CD14-positive monocyte (primary cell): Measurements from ENCODE around the gene CPEB1. TPM values are rescaled to one million over a fixed set of nuclear protein-coding genes. Genes with fewer than 3 reads are reported as not detected.
"Not testable (repeated sequence)": the region's sequence is repeated elsewhere in the genome, so short reads cannot be mapped to it uniquely, and the experiment has no call there.

Source experiments
- DNase-seq, 3 donors: peaks; one replicate each; pipeline ENCODE4 v3.0.0-alpha.2; 2011 to 2022
- H2AFZ ChIP-seq: 2 replicates; pipeline ENCODE4 v1.6.0; 2012; ENCODE audit warnings: mild to moderate bottlenecking, low read depth, low read length, inconsistent platforms; ENCODE audit not compliant: insufficient read depth, poor library complexity, severe bottlenecking
- H3K27ac ChIP-seq, 2 donors: 1 replicate in 1 of 2; 2 replicates in 1 of 2; pipeline ENCODE4 v1.5.1; 2012 to 2013; ENCODE audit warnings: low read length in 2 of 2, control low read depth in 1 of 2, inconsistent platforms in 1 of 2, low read depth in 1 of 2, mild to moderate bottlenecking in 1 of 2
- H3K27me3 ChIP-seq, 2 donors: one replicate each; pipeline versions ENCODE4 v1.6.0 to v1.6.1; 2011 to 2013; ENCODE audit warnings: low read length in 2 of 2; ENCODE audit not compliant: control insufficient read depth in 2 of 2, insufficient read depth in 2 of 2
- H3K36me3 ChIP-seq, 2 donors: replicated peaks in 1 of 2; 1 replicate in 1 of 2; 2 replicates in 1 of 2; pipeline versions ENCODE4 v1.5.1 to v1.6.1; 2012 to 2013; ENCODE audit warnings: low read length in 2 of 2, control low read depth in 1 of 2, inconsistent platforms in 1 of 2, mild to moderate bottlenecking in 1 of 2; ENCODE audit not compliant: insufficient read depth in 2 of 2, control insufficient read depth in 1 of 2
- H3K4me1 ChIP-seq, 2 donors: 1 replicate in 1 of 2; 2 replicates in 1 of 2; pipeline versions ENCODE4 v1.5.1 to v1.6.1; 2012 to 2013; ENCODE audit warnings: low read length in 2 of 2, control low read depth in 1 of 2, inconsistent platforms in 1 of 2, mild to moderate bottlenecking in 1 of 2, moderate library complexity in 1 of 2; ENCODE audit not compliant: insufficient read depth in 2 of 2, control insufficient read depth in 1 of 2
- H3K4me2 ChIP-seq: replicated peaks from 2 replicates; pipeline ENCODE3; 2012; ENCODE audit warnings: low read length, moderate library complexity, mild to moderate bottlenecking; ENCODE audit not compliant: poor library complexity, severe bottlenecking; ENCODE audit errors: extremely low read depth
- H3K4me3 ChIP-seq, 3 experiments: fragments of 200-600 bp in 1 of 3; sonication (generic) in 1 of 3; replicated peaks in 1 of 3; 1 replicate in 2 of 3; 2 replicates in 1 of 3; pipeline ENCODE4 v1.5.1; 2011 to 2013; ENCODE audit warnings: low read length in 3 of 3, mild to moderate bottlenecking in 3 of 3, control low read depth in 2 of 3, low read depth in 2 of 3, inconsistent platforms in 1 of 3, moderate library complexity in 1 of 3
- H3K79me2 ChIP-seq: 2 replicates; pipeline ENCODE4 v1.6.0; 2012; ENCODE audit warnings: mild to moderate bottlenecking, control low read depth, inconsistent platforms, low read length, moderate library complexity; ENCODE audit not compliant: insufficient read depth
- H3K9ac ChIP-seq: 2 replicates; pipeline ENCODE4 v1.6.0; 2017; ENCODE audit warnings: low read length, mild to moderate bottlenecking; ENCODE audit not compliant: insufficient read depth, poor library complexity, severe bottlenecking
- H3K9me3 ChIP-seq, 2 donors: replicated peaks in 1 of 2; 1 replicate in 1 of 2; 2 replicates in 1 of 2; pipeline versions ENCODE4 v1.5.1 to v1.6.1; 2012 to 2013; ENCODE audit warnings: low read length in 2 of 2, control low read depth in 1 of 2; ENCODE audit not compliant: control insufficient read depth in 1 of 2, insufficient read depth in 1 of 2
- H4K20me1 ChIP-seq: 2 replicates; pipeline ENCODE4 v1.6.0; 2012; ENCODE audit warnings: mild to moderate bottlenecking, low read length, control low read depth, moderate library complexity; ENCODE audit not compliant: insufficient read depth
- H3K27ac Mint-ChIP-seq, 7 donors: one replicate each; pipeline ENCODE4 v1.8.0; 2020; ENCODE audit warnings: mild to moderate bottlenecking in 7 of 7, mixed read lengths in 7 of 7, moderate library complexity in 6 of 7, inconsistent platforms in 2 of 7
- H3K27me3 Mint-ChIP-seq, 3 donors: one replicate each; pipeline ENCODE4 v1.8.0; 2021 to 2022; ENCODE audit warnings: low read depth in 3 of 3, mild to moderate bottlenecking in 3 of 3, mixed read lengths in 3 of 3, moderate library complexity in 3 of 3, inconsistent platforms in 1 of 3
- H3K36me3 Mint-ChIP-seq, 2 donors: one replicate each; pipeline ENCODE4 v1.8.0; 2020; ENCODE audit warnings: mixed read lengths in 2 of 2, inconsistent platforms in 1 of 2, mild to moderate bottlenecking in 1 of 2
- H3K4me1 Mint-ChIP-seq: one replicate; pipeline ENCODE4 v1.8.0; 2020; ENCODE audit warnings: mild to moderate bottlenecking, mixed read lengths
- H3K4me3 Mint-ChIP-seq, 2 donors: one replicate each; pipeline ENCODE4 v1.8.0; 2020; ENCODE audit warnings: mild to moderate bottlenecking in 2 of 2, mixed read lengths in 2 of 2, moderate library complexity in 1 of 2
- H3K9me3 Mint-ChIP-seq, 7 donors: one replicate each; pipeline ENCODE4 v1.8.0; 2020 to 2022; ENCODE audit warnings: mixed read lengths in 7 of 7, mild to moderate bottlenecking in 6 of 7, moderate library complexity in 6 of 7, inconsistent platforms in 2 of 7
- CTCF ChIP-seq: fragments of 200-600 bp; IDR thresholded peaks from one replicate; pipeline ENCODE4 v1.8.0; 2022; ENCODE audit warnings: antibody characterized with exemption, mild to moderate bottlenecking
- WGBS: methylation state at CpG from one replicate; pipeline ENCODE4 v1.1.5; 2013; ENCODE audit warnings: missing lambda C conversion rate; ENCODE audit not compliant: insufficient coverage; 5-methylcytosine and 5-hydroxymethylcytosine counted together
- intact Hi-C, 2 donors: fragments of 100-400 bp; cut with micrococcal nuclease; formaldehyde crosslinking; loops; one replicate each; pipeline versions ENCODE4 v1.15.0 to v1.15.1; 2023
- polyA plus RNA-seq, 3 donors: library from polyadenylated mRNA; depleted of rRNA in 1 of 3; unstranded in 2 of 3; stranded (reverse) in 1 of 3; fragments of 300-500 nt in 2 of 3; fragments of >200 nt in 1 of 3; fragmentation: Illumina TruSeq in 2 of 3; gene quantifications; 1 replicate in 2 of 3; 2 replicates in 1 of 3; pipeline ENCODE4 v1.2.3, GENCODE V29; 2012 to 2021

CPEB1 gene
- polyA plus RNA-seq, 3 donors: not detected

DNA sequence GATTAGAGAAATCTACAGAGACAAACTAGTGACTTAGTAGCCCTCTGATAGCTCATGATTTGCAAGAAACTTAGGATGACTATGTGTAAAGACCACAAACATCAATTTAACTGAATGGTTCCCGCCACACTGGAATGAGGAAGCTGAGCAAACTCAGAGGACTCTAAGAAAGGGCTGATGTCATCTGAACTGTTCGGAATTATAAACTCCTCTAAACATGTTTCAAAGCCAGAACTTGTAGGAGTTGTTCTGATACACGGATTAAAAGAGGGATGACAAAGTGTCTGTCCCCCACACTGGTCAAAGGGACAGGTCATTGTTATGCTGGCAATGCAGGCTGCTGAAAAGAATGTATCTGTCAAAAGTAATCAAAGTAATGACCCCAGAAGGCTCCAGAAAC, 141.3 kb downstream of the CPEB1 start:
- H3K27ac Mint-ChIP-seq, H3K36me3 Mint-ChIP-seq, H2AFZ ChIP-seq, H3K4me1 Mint-ChIP-seq, intact Hi-C loops, H3K4me1 ChIP-seq, H3K9me3 Mint-ChIP-seq, H3K79me2 ChIP-seq, H3K27me3 Mint-ChIP-seq, H3K9ac ChIP-seq, H3K36me3 ChIP-seq, H3K27me3 ChIP-seq, DNase-seq, H4K20me1 ChIP-seq, H3K4me3 ChIP-seq, H3K4me3 Mint-ChIP-seq, H3K4me2 ChIP-seq, H3K27ac ChIP-seq, H3K9me3 ChIP-seq: not testable (repeated sequence)
- WGBS: no CpG with 5 or more reads among the region's 3 CpGs

DNA sequence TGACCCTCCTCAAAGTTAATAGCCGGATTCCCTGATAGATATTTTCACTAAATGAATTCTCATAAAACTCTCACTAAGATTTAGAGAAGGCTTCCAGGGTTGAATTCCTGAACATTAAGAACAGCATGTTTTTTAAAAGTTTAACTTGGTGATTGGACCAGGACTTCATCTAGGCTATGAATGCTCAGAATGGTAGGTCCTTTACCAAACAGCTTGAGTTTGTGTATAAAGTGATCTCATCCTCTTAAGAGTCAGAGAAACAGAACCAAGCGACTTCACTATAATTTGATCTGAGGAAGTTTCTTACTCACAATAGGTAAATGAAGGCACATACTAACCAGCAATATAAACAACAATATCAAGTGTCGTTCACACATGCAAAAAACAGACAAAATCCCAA, 143.1 kb downstream of the CPEB1 start:
- H3K4me3 Mint-ChIP-seq, H3K9me3 ChIP-seq, H3K4me1 Mint-ChIP-seq, H3K79me2 ChIP-seq, H3K4me2 ChIP-seq, H2AFZ ChIP-seq, H3K4me3 ChIP-seq, H3K27me3 Mint-ChIP-seq, H3K27ac ChIP-seq, H3K9me3 Mint-ChIP-seq, H3K36me3 Mint-ChIP-seq, intact Hi-C loops, H4K20me1 ChIP-seq, H3K27me3 ChIP-seq, H3K9ac ChIP-seq, H3K36me3 ChIP-seq, H3K4me1 ChIP-seq, DNase-seq, H3K27ac Mint-ChIP-seq: not testable (repeated sequence)
- WGBS: no CpG with 5 or more reads among the region's 3 CpGs

- H3K9ac ChIP-seq, H3K4me3 ChIP-seq, H3K4me2 ChIP-seq, H3K27me3 Mint-ChIP-seq, DNase-seq, H3K36me3 ChIP-seq, H3K4me1 ChIP-seq, intact Hi-C loops, H3K27ac ChIP-seq, H3K27me3 ChIP-seq, H3K27ac Mint-ChIP-seq, H3K9me3 ChIP-seq, H3K4me3 Mint-ChIP-seq, H3K79me2 ChIP-seq, H4K20me1 ChIP-seq, H3K4me1 Mint-ChIP-seq, H2AFZ ChIP-seq, H3K9me3 Mint-ChIP-seq, H3K36me3 Mint-ChIP-seq: not testable (repeated sequence)
- WGBS: no CpG with 5 or more reads among the region's 7 CpGs
- peak; percentile 30 for TF ChIP-seq CTCF
Measured at GRCh38 chr15:82502700-82503339, 144.3 kb downstream of the CPEB1 start.

GRCh38 chr15:82500772-82501171, 146.4 kb downstream of the CPEB1 start:
- H3K27ac Mint-ChIP-seq, H3K27me3 Mint-ChIP-seq, H3K9me3 ChIP-seq, H3K4me3 ChIP-seq, H3K9me3 Mint-ChIP-seq, H3K36me3 ChIP-seq, H3K4me2 ChIP-seq, H3K4me1 Mint-ChIP-seq, H4K20me1 ChIP-seq, H2AFZ ChIP-seq, intact Hi-C loops, H3K36me3 Mint-ChIP-seq, H3K79me2 ChIP-seq, H3K27ac ChIP-seq, DNase-seq, H3K4me3 Mint-ChIP-seq, H3K27me3 ChIP-seq, H3K4me1 ChIP-seq, H3K9ac ChIP-seq: not testable (repeated sequence)
- WGBS: no CpG with 5 or more reads among the region's 4 CpGs
